ENCODE data around the gene LMF1.
"Not testable (repeated sequence)": the region's sequence is repeated elsewhere in the genome, so short reads cannot be mapped to it uniquely, and the experiment has no call there.

Gene LMF1

GRCh38 chr16:970386-970765, 408 bp downstream of the LMF1 start:
- DNase-seq, result no peak

- peak; percentile 8 to 46 (median 28) for DNase-seq
Observed at GRCh38 chr16:969508-970385, 1.0 kb downstream of the LMF1 start.

- no peak for DNase-seq
Observed at GRCh38 chr16:968620-969019, 2.2 kb downstream of the LMF1 start.

- no peak for DNase-seq
Observed at GRCh38 chr16:967546-968295, 3.1 kb downstream of the LMF1 start.

GRCh38 chr16:967077-967541, 3.7 kb downstream of the LMF1 start:
- DNase-seq, result no peak

GRCh38 chr16:966505-966904, 4.3 kb downstream of the LMF1 start:
- DNase-seq, result no peak

- DNase-seq, result no peak
Observed at GRCh38 chr16:966035-966434, 4.7 kb downstream of the LMF1 start.

- no peak for DNase-seq
Observed at GRCh38 chr16:965487-965886, 5.3 kb downstream of the LMF1 start.

GRCh38 chr16:965036-965395, 5.8 kb downstream of the LMF1 start:
- DNase-seq, result no peak

GRCh38 chr16:964356-965035, 6.3 kb downstream of the LMF1 start:
- no peak for DNase-seq

GRCh38 chr16:963913-964312, 6.9 kb downstream of the LMF1 start:
- DNase-seq, result no peak

GRCh38 chr16:962901-963814, 7.6 kb downstream of the LMF1 start:
- DNase-seq, result no peak

- DNase-seq, result no peak
Observed at GRCh38 chr16:962366-962765, 8.4 kb downstream of the LMF1 start.

GRCh38 chr16:959232-960040, 11.3 kb downstream of the LMF1 start:
- DNase-seq, result no peak

GRCh38 chr16:955766-956165, 15.0 kb downstream of the LMF1 start:
- DNase-seq, result not testable (repeated sequence)

- DNase-seq, result not testable (repeated sequence)
Observed at GRCh38 chr16:953818-954217, 17.0 kb downstream of the LMF1 start.

- DNase-seq, result no peak
Observed at GRCh38 chr16:952321-952720, 18.5 kb downstream of the LMF1 start.

GRCh38 chr16:951660-952301, 19.0 kb downstream of the LMF1 start:
- no peak for DNase-seq

- not testable (repeated sequence) for DNase-seq
Observed at GRCh38 chr16:950733-951573, 19.8 kb downstream of the LMF1 start.

- not testable (repeated sequence) for DNase-seq
Observed at GRCh38 chr16:948767-949166, 22.0 kb downstream of the LMF1 start.

Measured in suppressor macrophage (primary cell).